Common myeloid progenitor, CD34-positive (primary cell): ENCODE results near the gene ZMPSTE24.

Experiments used
- CTCF ChIA-PET: fragments of 350-600 bp; sonication (Branson Sonifier 250); formaldehyde crosslinking; loops from one replicate; lab custom pipeline; 2021; ENCODE audit warnings: antibody characterized with exemption; lab: Charles Lee
- POLR2A ChIA-PET: fragments of 350-600 bp; sonication (Branson Sonifier 250); formaldehyde crosslinking; loops from one replicate; lab custom pipeline; 2021; ENCODE audit warnings: antibody characterized with exemption; lab: Charles Lee
- DNase-seq, 3 donors: peaks; one replicate each; pipeline versions ENCODE4 v3.0.0 to v3.0.0-alpha.2; 2013
- H3K27ac ChIP-seq, 2 experiments: 1 replicate in 1 of 2; 2 replicates in 1 of 2; pipeline ENCODE4 v1.7.0; 2013; ENCODE audit warnings: inconsistent platforms in 2 of 2, low read length in 2 of 2, mild to moderate bottlenecking in 2 of 2, low read depth in 1 of 2, moderate library complexity in 1 of 2; ENCODE audit not compliant: severe bottlenecking in 2 of 2, insufficient read depth in 1 of 2, poor library complexity in 1 of 2
- H3K27me3 ChIP-seq, 5 experiments: replicated peaks in 2 of 5; 1 replicate in 3 of 5; 2 replicates in 2 of 5; pipeline versions ENCODE4 v1.6.1 to v1.7.0; 2013; ENCODE audit warnings: low read length in 4 of 5, mild to moderate bottlenecking in 2 of 5, moderate library complexity in 2 of 5, inconsistent platforms in 1 of 5; ENCODE audit not compliant: insufficient read depth in 5 of 5, control insufficient read depth in 4 of 5
- H3K36me3 ChIP-seq, 4 experiments: 1 replicate in 2 of 4; 2 replicates in 2 of 4; pipeline versions ENCODE4 v1.6.1 to v1.7.0; 2013; ENCODE audit warnings: low read length in 3 of 4, control low read depth in 1 of 4, mild to moderate bottlenecking in 1 of 4; ENCODE audit not compliant: control insufficient read depth in 4 of 4, insufficient read depth in 4 of 4
- H3K4me1 ChIP-seq, 4 experiments: 1 replicate in 3 of 4; 2 replicates in 1 of 4; pipeline versions ENCODE4 v1.6.1 to v1.7.1; 2013; ENCODE audit warnings: low read length in 3 of 4, mild to moderate bottlenecking in 3 of 4, control low read depth in 1 of 4, inconsistent platforms in 1 of 4, moderate library complexity in 1 of 4; ENCODE audit not compliant: control insufficient read depth in 4 of 4, insufficient read depth in 4 of 4; ENCODE audit errors: control extremely low read depth in 1 of 4
- H3K4me3 ChIP-seq, 7 experiments: 1 replicate in 4 of 7; 2 replicates in 3 of 7; pipeline versions ENCODE4 v1.5.1 to v1.7.0; 2013; ENCODE audit warnings: mild to moderate bottlenecking in 7 of 7, low read length in 6 of 7, moderate library complexity in 6 of 7, inconsistent platforms in 2 of 7, low read depth in 2 of 7, control low read depth in 1 of 7; ENCODE audit not compliant: insufficient read depth in 4 of 7, control insufficient read depth in 1 of 7; ENCODE audit errors: extremely low read depth in 1 of 7
- H3K9me3 ChIP-seq, 5 experiments: 1 replicate in 4 of 5; 2 replicates in 1 of 5; pipeline versions ENCODE4 v1.6.1 to v1.7.1; 2013; ENCODE audit warnings: low read length in 4 of 5, mild to moderate bottlenecking in 2 of 5, inconsistent platforms in 1 of 5, low read depth in 1 of 5, moderate library complexity in 1 of 5; ENCODE audit not compliant: control insufficient read depth in 4 of 5, insufficient read depth in 2 of 5; ENCODE audit errors: control extremely low read depth in 1 of 5
- WGBS: methylation state at CpG from one replicate; pipeline ENCODE4 v1.1.5; 2013; ENCODE audit not compliant: insufficient coverage; 5-methylcytosine and 5-hydroxymethylcytosine counted together

The ZMPSTE24 gene

DNA sequence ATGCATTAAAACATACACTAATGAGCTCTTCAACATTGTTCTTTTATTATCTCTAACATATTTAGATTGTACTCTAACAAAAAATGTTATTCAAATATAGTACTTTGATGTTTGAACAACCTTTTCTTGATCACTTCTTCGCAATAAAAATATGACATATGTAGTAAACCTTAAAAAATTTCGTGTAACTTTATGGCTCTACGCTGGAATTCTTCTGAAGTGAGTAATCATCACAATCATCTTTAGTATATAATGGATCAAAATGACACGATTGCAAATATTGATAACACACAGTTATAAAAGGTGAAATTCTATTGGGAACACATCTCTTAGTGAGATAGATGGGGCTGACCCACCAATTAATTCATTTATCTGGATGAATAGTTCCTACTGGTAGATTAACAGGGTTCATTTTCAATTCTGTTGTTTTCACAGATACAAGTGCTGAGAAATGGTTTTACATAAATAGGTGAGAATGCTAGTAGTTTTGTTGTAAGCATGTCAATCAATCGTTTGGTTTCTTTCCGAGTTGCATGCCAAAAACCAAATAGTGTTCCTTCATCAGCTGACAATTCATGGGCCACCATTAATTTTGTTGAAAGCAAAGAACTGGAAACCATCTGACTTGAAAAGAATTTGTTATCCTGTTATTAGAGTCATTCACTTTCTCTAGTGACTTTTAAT lies 1.5 kb upstream of the ZMPSTE24 start:
- ChIA-PET CTCF (interaction anchor here (1.1 to 2.9 kb wide), 8 partner anchors 10 to 113 kb away, joined by 3 to 9 read pairs (median 5); no protein-coding TSS in a partner anchor), POLR2A (interaction anchor here (1.1 kb wide), 1 partner anchor 11 kb away, joined by 3 read pairs; no protein-coding TSS in a partner anchor)
- Histone ChIP-seq H3K27me3 (no peaks in the 10 kb centered on the region), H3K36me3 (peaks cover 8 to 14% (median 13%) of the 10 kb centered on the region in 4 experiments), H3K9me3 (no peaks in the 10 kb centered on the region), H3K27ac (peak overlapping the region; percentile 99 to 100), H3K4me1 (peaks cover 7 to 22% (median 13%) of the 10 kb centered on the region in 4 experiments), H3K4me3 (peak overlapping the region in 6 of 7 experiments; percentile 93 to 100 (median 99))
- 57% methylated on average over 1 of the region's 6 CpGs for WGBS
- DNase-seq: peak in 1 of 3 donors; percentile 13

DNA sequence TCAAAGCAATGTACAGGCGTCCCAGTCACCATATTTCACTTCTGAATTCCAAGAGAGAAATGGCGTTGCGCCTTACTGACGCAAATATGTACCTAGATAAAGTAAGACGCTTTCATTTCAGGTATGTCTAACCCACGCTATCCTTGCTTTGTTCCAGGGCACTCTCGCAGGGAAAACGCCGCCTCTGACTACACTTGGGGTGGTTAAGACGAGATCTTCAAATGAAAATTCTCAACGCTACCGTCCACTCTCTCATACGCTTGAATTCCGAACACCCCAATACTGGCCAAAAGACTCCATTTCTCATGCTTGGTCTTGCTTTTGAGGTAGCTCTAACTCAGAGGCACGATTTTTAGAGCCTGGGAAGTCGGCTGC lies 736 bp upstream of the ZMPSTE24 start:
- no peak for DNase-seq

DNA sequence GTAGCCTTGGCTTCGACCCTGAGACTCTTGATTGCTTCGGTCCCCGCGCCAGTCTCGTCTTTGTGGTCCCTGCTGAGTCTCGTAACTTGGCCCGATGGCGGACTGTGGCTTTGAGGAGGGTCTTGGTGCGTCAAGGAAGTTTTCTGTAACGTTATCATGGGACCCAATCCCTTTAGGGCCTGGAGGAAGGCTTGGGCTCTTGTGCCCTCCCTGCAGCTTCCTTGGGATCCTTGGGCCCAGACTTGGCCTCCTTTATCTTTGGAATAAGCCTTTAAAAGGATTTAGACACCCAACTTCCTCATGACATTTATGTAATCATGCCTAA lies 371 bp downstream of the ZMPSTE24 start:
- CTCF ChIA-PET: no interaction called here
- Histone ChIP-seq H3K27me3 (no peaks in the 10 kb centered on the region), H3K9me3 (no peaks in the 10 kb centered on the region), H3K36me3 (peaks cover 8 to 30% (median 18%) of the 10 kb centered on the region in 4 experiments), H3K4me3 (peak overlapping the region; percentile 83 to 100 (median 95)), H3K27ac (peak overlapping the region; percentile 88 to 100), H3K4me1 (peaks cover 7 to 22% (median 13%) of the 10 kb centered on the region in 4 experiments)
- POLR2A ChIA-PET: interaction anchor here (1.0 kb wide), 1 partner anchor 10 kb away, joined by 3 read pairs; no protein-coding TSS in a partner anchor
- 0% methylated on average over 5 of the region's 10 CpGs for WGBS
- no peak for DNase-seq

More for the DNA sequence above, 736 bp upstream of the ZMPSTE24 start:
- H3K36me3 ChIP-seq: peaks cover 8 to 20% (median 13%) of the 10 kb centered on the region in 4 experiments
- no peaks in the 10 kb centered on the region for H3K27me3 ChIP-seq
- peaks cover 7 to 22% (median 13%) of the 10 kb centered on the region in 4 experiments for H3K4me1 ChIP-seq
- ChIA-PET CTCF (interaction anchor here (1.0 to 2.9 kb wide), 7 partner anchors 9 to 114 kb away, joined by 3 to 9 read pairs (median 4); no protein-coding TSS in a partner anchor), POLR2A (interaction anchor here (0.5 to 1.0 kb wide), 2 partner anchors 9 to 97 kb away, joined by 3 to 4 read pairs; no protein-coding TSS in a partner anchor)
- 0% methylated on average over 7 of the region's 16 CpGs for WGBS
- H3K9me3 ChIP-seq: no peaks in the 10 kb centered on the region
- peak overlapping the region; percentile 99 to 100 for H3K27ac ChIP-seq
- peak overlapping the region; percentile 83 to 100 (median 99) for H3K4me3 ChIP-seq

DNA sequence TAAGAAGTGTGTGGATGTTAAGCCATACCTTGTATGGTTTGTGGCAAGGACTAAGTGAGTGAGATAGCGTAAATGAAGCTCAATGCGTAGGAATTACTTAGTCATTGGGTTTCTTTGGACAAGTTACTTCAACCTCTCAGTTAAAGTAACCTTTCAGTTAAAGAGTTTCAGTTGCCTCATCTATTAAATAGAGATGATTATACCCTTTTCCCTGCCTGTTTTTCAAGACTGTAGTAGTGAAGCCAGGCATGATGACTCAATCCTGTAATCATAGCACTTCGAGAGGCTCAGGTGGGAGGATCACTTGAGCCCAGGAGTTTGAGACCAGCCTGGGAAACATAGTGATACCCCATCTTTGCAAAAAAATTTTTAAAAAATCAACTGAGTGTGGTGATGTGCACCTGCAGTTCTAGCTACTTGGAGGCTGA lies 6.3 kb downstream of the ZMPSTE24 start:
- H3K4me3 ChIP-seq: no peak overlapping the region
- no peak overlapping the region for H3K27ac ChIP-seq
- no peaks in the 10 kb centered on the region for H3K9me3 ChIP-seq
- H3K36me3 ChIP-seq: peaks cover 13 to 60% (median 38%) of the 10 kb centered on the region in 4 experiments
- H3K4me1 ChIP-seq: peaks cover 0 to 1% (median 0%) of the 10 kb centered on the region in 4 experiments
- no peaks in the 10 kb centered on the region for H3K27me3 ChIP-seq
- no peak for DNase-seq
- CTCF ChIA-PET: interaction anchor here (0.6 to 1.3 kb wide), 2 partner anchors 9 to 136 kb away, joined by 3 to 5 read pairs; no protein-coding TSS in a partner anchor
- POLR2A ChIA-PET: no interaction called here
- WGBS: 93% methylated on average over 2 of the region's 3 CpGs

DNA sequence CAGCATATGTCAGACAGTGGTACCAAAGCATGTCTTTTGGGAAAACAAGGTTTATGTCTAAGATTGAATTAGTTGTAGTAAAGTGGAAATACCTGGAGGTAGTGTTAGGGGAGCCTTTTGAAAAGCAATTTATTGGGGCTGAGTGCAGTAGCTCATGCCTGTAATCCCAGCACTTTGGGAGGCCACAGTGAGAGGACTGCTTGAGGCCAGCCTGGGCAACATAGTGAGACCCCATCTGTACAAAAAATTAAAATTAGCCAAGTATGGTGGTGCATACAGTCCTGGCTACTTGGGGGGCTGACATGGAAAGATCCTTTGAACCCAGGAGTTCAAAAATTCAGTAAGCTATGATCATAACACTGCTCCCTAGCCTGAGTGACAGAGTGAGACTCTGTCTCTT lies 7.3 kb downstream of the ZMPSTE24 start:
- ChIA-PET CTCF (interaction anchor here (1.3 to 1.4 kb wide), 2 partner anchors 9 to 113 kb away, joined by 3 to 4 read pairs; no protein-coding TSS in a partner anchor), POLR2A (no interaction called here)
- peaks cover 12 to 64% (median 39%) of the 10 kb centered on the region in 4 experiments for H3K36me3 ChIP-seq
- H3K4me3 ChIP-seq: no peak overlapping the region
- H3K4me1 ChIP-seq: no peaks in the 10 kb centered on the region
- no peak overlapping the region for H3K27ac ChIP-seq
- H3K9me3 ChIP-seq: no peaks in the 10 kb centered on the region
- H3K27me3 ChIP-seq: no peaks in the 10 kb centered on the region
- DNase-seq: no peak

DNA sequence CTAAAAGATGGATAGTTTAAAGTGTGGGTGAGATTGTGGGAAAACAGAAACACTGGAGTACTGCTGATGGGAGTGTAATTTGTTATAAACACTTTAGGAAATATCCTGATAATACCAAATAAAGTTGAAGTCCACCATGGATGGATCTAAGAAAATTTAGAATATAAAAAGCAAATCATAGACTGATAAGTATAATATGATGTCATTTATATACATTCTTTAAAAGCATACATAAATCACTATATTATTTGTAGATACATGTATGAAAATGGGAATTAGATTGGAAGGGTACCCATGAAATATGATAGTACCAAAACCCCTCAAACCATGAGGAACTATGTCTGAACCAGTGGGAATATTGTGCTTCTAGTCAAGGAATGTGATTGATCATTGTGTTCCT lies 7.9 kb downstream of the ZMPSTE24 start:
- ChIA-PET POLR2A (no interaction called here), CTCF (interaction anchor here (1.3 to 1.6 kb wide), 3 partner anchors 8 to 114 kb away, joined by 3 to 9 read pairs (median 4); no protein-coding TSS in a partner anchor)
- H3K36me3 ChIP-seq: peaks cover 8 to 65% (median 39%) of the 10 kb centered on the region in 4 experiments

More for the DNA sequence above, 7.9 kb downstream of the ZMPSTE24 start:
- no peak overlapping the region for H3K4me3 ChIP-seq
- H3K27ac ChIP-seq: no peak overlapping the region
- no peaks in the 10 kb centered on the region for H3K9me3 ChIP-seq
- no peaks in the 10 kb centered on the region for H3K27me3 ChIP-seq
- no peaks in the 10 kb centered on the region for H3K4me1 ChIP-seq
- no peak for DNase-seq
